Trophoblast cell (in vitro differentiated cells and primary cell): ENCODE measurements around the gene PIK3R1.

Experiments
- DNase-seq, 2 donors: peaks; one replicate each; pipeline ENCODE4 v3.0.0-alpha.2; 2016
- H2AFZ ChIP-seq: 2 replicates; pipeline ENCODE4 v1.6.1; 2013; ENCODE audit warnings: low read length, moderate library complexity, mild to moderate bottlenecking; ENCODE audit not compliant: insufficient read depth, poor library complexity
- H2AK5ac ChIP-seq: 2 replicates; pipeline ENCODE4 v1.6.1; 2013; ENCODE audit warnings: mild to moderate bottlenecking, low read length
- H2BK120ac ChIP-seq: 2 replicates; pipeline ENCODE4 v1.6.1; 2013; ENCODE audit warnings: low read length, mild to moderate bottlenecking, moderate library complexity; ENCODE audit not compliant: insufficient read depth, poor library complexity
- H2BK12ac ChIP-seq: 2 replicates; pipeline ENCODE4 v1.6.1; 2013; ENCODE audit warnings: mild to moderate bottlenecking, low read length, moderate library complexity
- H2BK5ac ChIP-seq: 2 replicates; pipeline ENCODE4 v1.6.1; 2013; ENCODE audit warnings: low read length, low read depth, moderate library complexity, mild to moderate bottlenecking; ENCODE audit not compliant: poor library complexity
- H3K14ac ChIP-seq: 2 replicates; pipeline ENCODE4 v1.6.1; 2013; ENCODE audit warnings: mild to moderate bottlenecking, low read length
- H3K18ac ChIP-seq: 2 replicates; pipeline ENCODE4 v1.6.1; 2013; ENCODE audit warnings: mild to moderate bottlenecking, low read length
- H3K23ac ChIP-seq: 2 replicates; pipeline ENCODE4 v1.6.1; 2013; ENCODE audit warnings: low read length
- H3K27ac ChIP-seq: 2 replicates; pipeline ENCODE4 v1.5.1; 2013; ENCODE audit warnings: low read depth, mild to moderate bottlenecking, inconsistent platforms, low read length, moderate library complexity
- H3K27me3 ChIP-seq: 2 replicates; pipeline ENCODE4 v1.6.1; 2013; ENCODE audit warnings: inconsistent platforms, mild to moderate bottlenecking, low read length, moderate library complexity; ENCODE audit not compliant: insufficient read depth
- H3K36me3 ChIP-seq, 2 experiments: 1 replicate in 1 of 2; 2 replicates in 1 of 2; pipeline ENCODE4 v1.6.1; 2013; ENCODE audit warnings: low read length in 2 of 2, mild to moderate bottlenecking in 2 of 2, moderate library complexity in 1 of 2; ENCODE audit not compliant: insufficient read depth in 2 of 2, control insufficient read depth in 1 of 2
- H3K4ac ChIP-seq: 2 replicates; pipeline ENCODE4 v1.6.1; 2013; ENCODE audit warnings: low read depth, mild to moderate bottlenecking, low read length, moderate library complexity
- H3K4me1 ChIP-seq, 2 experiments: 1 replicate in 1 of 2; 2 replicates in 1 of 2; pipeline ENCODE4 v1.6.1; 2013; ENCODE audit warnings: low read length in 2 of 2, mild to moderate bottlenecking in 2 of 2, moderate library complexity in 1 of 2; ENCODE audit not compliant: insufficient read depth in 2 of 2, control insufficient read depth in 1 of 2
- H3K4me2 ChIP-seq: 2 replicates; pipeline ENCODE4 v1.6.1; 2013; ENCODE audit warnings: inconsistent platforms, mild to moderate bottlenecking, low read length, moderate library complexity
- H3K4me3 ChIP-seq: 2 replicates; pipeline ENCODE4 v1.5.1; 2013; ENCODE audit warnings: mild to moderate bottlenecking, low read depth, low read length, inconsistent platforms
- H3K79me1 ChIP-seq: one replicate; pipeline ENCODE4 v1.6.1; 2013; ENCODE audit warnings: low read length
- H3K79me2 ChIP-seq: 2 replicates; pipeline ENCODE4 v1.6.1; 2013; ENCODE audit warnings: low read length, mild to moderate bottlenecking; ENCODE audit not compliant: control insufficient read depth, insufficient read depth, poor library complexity
- H3K9ac ChIP-seq: 2 replicates; pipeline ENCODE4 v1.6.1; 2013; ENCODE audit warnings: mild to moderate bottlenecking, low read length
- H3K9me3 ChIP-seq: 2 replicates; pipeline ENCODE4 v1.6.1; 2013; ENCODE audit warnings: low read depth, mild to moderate bottlenecking, control low read depth, inconsistent platforms, low read length; ENCODE audit not compliant: insufficient read depth
- H4K12ac ChIP-seq: 2 replicates; pipeline ENCODE4 v1.6.1; 2013; ENCODE audit warnings: low read depth, mild to moderate bottlenecking, low read length, moderate library complexity
- H4K8ac ChIP-seq: 2 replicates; pipeline ENCODE4 v1.6.1; 2013; ENCODE audit warnings: low read depth, mild to moderate bottlenecking, low read length, moderate library complexity
- H4K91ac ChIP-seq: one replicate; pipeline ENCODE4 v1.6.1; 2013; ENCODE audit warnings: low read depth, mild to moderate bottlenecking, low read length, moderate library complexity
- WGBS: extraction: QIAGEN DNeasy Blood & Tissue Kit; methylation state at CpG from one replicate; pipeline ENCODE4 v1.1.7; 2013; ENCODE audit warnings: missing lambda C conversion rate; ENCODE audit not compliant: insufficient read length, insufficient coverage; ENCODE audit errors: extremely low coverage; 5-methylcytosine and 5-hydroxymethylcytosine counted together

PIK3R1 gene

DNA sequence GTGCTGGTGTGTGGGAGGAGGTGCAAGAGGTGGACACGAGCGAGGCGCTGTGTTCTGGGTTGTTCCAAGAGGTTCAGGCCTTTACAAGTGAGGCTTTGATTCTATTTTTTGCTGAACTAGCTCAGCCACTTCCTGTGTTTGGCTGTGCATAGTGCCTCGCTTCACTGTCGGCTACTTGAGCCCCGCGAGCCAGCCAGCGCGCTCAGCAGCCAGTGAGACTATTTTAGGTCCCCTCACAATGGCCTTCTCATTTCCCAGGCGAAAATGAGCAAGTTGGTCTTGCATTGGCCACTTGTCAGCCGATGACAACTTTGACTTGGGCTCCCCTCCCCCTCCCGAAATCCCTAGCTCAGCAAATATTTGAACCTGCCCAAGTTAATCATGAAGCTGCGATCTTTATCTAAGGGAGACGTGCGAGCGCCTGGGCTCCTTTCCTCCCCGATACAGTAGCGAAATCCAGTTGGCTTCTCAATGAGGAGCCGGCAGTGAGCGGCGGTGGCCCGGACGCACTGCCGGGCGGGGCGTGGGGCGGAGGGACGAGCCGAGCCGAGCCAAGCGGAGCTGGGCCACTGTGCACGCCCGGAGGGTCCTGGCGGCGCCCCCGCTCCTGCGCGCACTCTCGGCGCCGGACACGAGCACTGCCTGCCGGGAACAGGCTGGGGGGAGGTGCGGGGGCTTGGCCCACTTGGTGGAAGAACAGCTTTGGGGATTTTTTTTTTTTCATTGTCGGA lies 72.6 kb downstream of the PIK3R1 start:
- H3K27ac ChIP-seq: peak overlapping the region; percentile 96
- H3K27me3 ChIP-seq: no peaks in the 10 kb centered on the region
- no peaks in the 10 kb centered on the region for H3K9me3 ChIP-seq
- peak overlapping the region; percentile 53 for H3K18ac ChIP-seq
- no peak overlapping the region for H2AK5ac ChIP-seq
- peak overlapping the region; percentile 76 for H3K4me2 ChIP-seq
- WGBS: no CpG with 5 or more reads among the region's 45 CpGs
- DNase-seq: peak in 1 of 2 donors; percentile 40
- H3K9ac ChIP-seq: peak overlapping the region; percentile 13
- H4K8ac ChIP-seq: peak overlapping the region; percentile 38
- H2AFZ ChIP-seq: no peak overlapping the region
- peak overlapping the region; percentile 17 for H3K4ac ChIP-seq
- peak overlapping the region; percentile 81 for H2BK5ac ChIP-seq
- peak overlapping the region; percentile 14 for H4K12ac ChIP-seq
- H3K4me1 ChIP-seq: peaks cover 0 to 4% of the 10 kb centered on the region in 2 experiments
- H3K36me3 ChIP-seq: peaks cover 7 to 9% of the 10 kb centered on the region in 2 experiments
- H2BK12ac ChIP-seq: no peak overlapping the region
- peaks cover 13% of the 10 kb centered on the region for H3K79me1 ChIP-seq
- H3K79me2 ChIP-seq: peaks cover 6% of the 10 kb centered on the region
- H3K14ac ChIP-seq: peak overlapping the region; percentile 18
- H3K4me3 ChIP-seq: peak overlapping the region; percentile 49
- H4K91ac ChIP-seq: peak overlapping the region; percentile 92
- no peak overlapping the region for H3K23ac ChIP-seq
- H2BK120ac ChIP-seq: peak overlapping the region; percentile 40

DNA sequence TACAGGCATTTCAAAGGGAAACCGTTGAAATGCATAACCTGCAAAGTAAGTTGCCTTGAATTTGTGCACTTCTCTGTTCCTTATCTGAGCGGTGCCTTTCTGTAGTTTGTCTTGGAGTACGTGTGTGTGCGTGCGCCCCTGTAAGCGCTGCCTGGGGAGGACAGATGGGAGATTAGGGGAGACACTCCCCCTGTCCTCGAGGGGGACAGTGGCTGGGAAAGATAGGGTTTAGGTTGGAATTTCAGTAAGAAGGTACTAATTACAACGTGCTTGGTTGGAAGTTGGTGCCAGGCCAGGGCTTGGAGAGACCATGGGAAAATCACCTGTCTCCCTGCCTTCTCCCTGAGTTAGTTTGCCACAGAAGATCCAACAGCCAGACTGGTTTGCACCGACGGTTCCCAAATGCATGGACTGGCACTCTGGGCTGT lies 73.2 kb downstream of the PIK3R1 start:
- H3K27ac ChIP-seq: peak overlapping the region; percentile 96
- WGBS: no CpG with 5 or more reads among the region's 10 CpGs
- no peaks in the 10 kb centered on the region for H3K27me3 ChIP-seq
- H3K14ac ChIP-seq: peak overlapping the region; percentile 61
- peak overlapping the region; percentile 92 for H4K91ac ChIP-seq
- H3K18ac ChIP-seq: peak overlapping the region; percentile 39
- peaks cover 0 to 4% of the 10 kb centered on the region in 2 experiments for H3K4me1 ChIP-seq
- peaks cover 5 to 7% of the 10 kb centered on the region in 2 experiments for H3K36me3 ChIP-seq
- H3K9me3 ChIP-seq: no peaks in the 10 kb centered on the region
- peak overlapping the region; percentile 81 for H2BK5ac ChIP-seq
- peak overlapping the region; percentile 16 for H2AK5ac ChIP-seq
- peaks cover 13% of the 10 kb centered on the region for H3K79me1 ChIP-seq
- no peak for DNase-seq
- peak overlapping the region; percentile 67 for H2BK12ac ChIP-seq
- H3K23ac ChIP-seq: no peak overlapping the region
- peak overlapping the region; percentile 22 for H4K12ac ChIP-seq
- peaks cover 6% of the 10 kb centered on the region for H3K79me2 ChIP-seq
- peak overlapping the region; percentile 49 for H4K8ac ChIP-seq
- peak overlapping the region; percentile 76 for H3K4me2 ChIP-seq
- H3K4me3 ChIP-seq: peak overlapping the region; percentile 72
- H2AFZ ChIP-seq: peak overlapping the region; percentile 12
- peak overlapping the region; percentile 71 for H3K9ac ChIP-seq
- peak overlapping the region; percentile 55 for H2BK120ac ChIP-seq
- peak overlapping the region; percentile 37 for H3K4ac ChIP-seq

GRCh38 chr5:68289498-68289897 lies 73.9 kb downstream of the PIK3R1 start:
- Histone ChIP-seq H3K27ac (peak overlapping the region; percentile 96), H3K79me2 (peaks cover 6% of the 10 kb centered on the region), H3K14ac (no peak overlapping the region), H3K23ac (no peak overlapping the region), H3K27me3 (no peaks in the 10 kb centered on the region), H3K9me3 (no peaks in the 10 kb centered on the region), H3K36me3 (peaks cover 2 to 3% of the 10 kb centered on the region in 2 experiments), H3K4me1 (peaks cover 0 to 4% of the 10 kb centered on the region in 2 experiments), H3K9ac (no peak overlapping the region), H2AFZ (no peak overlapping the region), H3K4me2 (peak overlapping the region; percentile 76), H3K4ac (no peak overlapping the region), H2BK12ac (no peak overlapping the region), H4K8ac (no peak overlapping the region), H3K4me3 (no peak overlapping the region), H2BK120ac (no peak overlapping the region), H2AK5ac (no peak overlapping the region), H4K91ac (no peak overlapping the region), H3K79me1 (peaks cover 13% of the 10 kb centered on the region), H4K12ac (no peak overlapping the region), H3K18ac (no peak overlapping the region), H2BK5ac (no peak overlapping the region)
- no CpG with 5 or more reads among the region's 4 CpGs for WGBS
- DNase-seq: no peak

DNA sequence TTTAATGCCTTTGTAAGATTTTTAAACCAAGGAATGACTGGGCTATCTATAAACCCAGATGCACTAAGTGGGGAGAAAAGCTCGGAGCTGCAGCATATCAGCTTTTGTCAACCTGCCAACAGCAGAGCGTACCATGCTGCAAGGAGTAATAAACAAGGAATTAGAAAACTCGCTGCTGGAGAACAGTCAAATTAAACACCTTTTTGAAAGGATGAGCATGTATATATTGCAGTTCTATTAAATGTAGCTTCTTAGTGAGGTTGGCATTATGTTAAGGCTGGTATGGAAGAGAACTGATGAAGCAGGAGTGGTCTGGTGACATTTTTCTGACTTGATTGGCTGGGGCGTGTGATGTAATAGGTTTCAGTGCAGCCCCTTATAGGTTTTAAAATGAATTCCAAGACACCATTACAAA lies 74.7 kb downstream of the PIK3R1 start:
- no peaks in the 10 kb centered on the region for H3K9me3 ChIP-seq

More for the DNA sequence above, 74.7 kb downstream of the PIK3R1 start:
- peak overlapping the region; percentile 55 for H4K91ac ChIP-seq
- DNase-seq: no peak
- no peak overlapping the region for H3K14ac ChIP-seq
- H3K79me1 ChIP-seq: peaks cover 13% of the 10 kb centered on the region
- peaks cover 2 to 7% of the 10 kb centered on the region in 2 experiments for H3K36me3 ChIP-seq
- H3K23ac ChIP-seq: no peak overlapping the region
- no peak overlapping the region for H4K12ac ChIP-seq
- peak overlapping the region; percentile 13 for H3K4me2 ChIP-seq
- H2BK120ac ChIP-seq: peak overlapping the region; percentile 88
- no peak overlapping the region for H2AFZ ChIP-seq
- H3K27me3 ChIP-seq: no peaks in the 10 kb centered on the region
- no peak overlapping the region for H3K9ac ChIP-seq
- H3K4me1 ChIP-seq: peaks cover 0 to 4% of the 10 kb centered on the region in 2 experiments
- no peak overlapping the region for H3K27ac ChIP-seq
- no CpG with 5 or more reads among the region's 4 CpGs for WGBS
- H3K4ac ChIP-seq: no peak overlapping the region
- no peak overlapping the region for H3K4me3 ChIP-seq
- H3K18ac ChIP-seq: no peak overlapping the region
- H4K8ac ChIP-seq: no peak overlapping the region
- H2AK5ac ChIP-seq: no peak overlapping the region
- H2BK12ac ChIP-seq: no peak overlapping the region
- H2BK5ac ChIP-seq: no peak overlapping the region
- H3K79me2 ChIP-seq: peaks cover 6% of the 10 kb centered on the region
